Mesothelial cell of epicardium (in vitro differentiated cells): ENCODE results near the gene MIER3. TPM values are rescaled to one million over a fixed set of nuclear protein-coding genes. Genes with fewer than 3 reads are reported as not detected.

Experiments
- DNase-seq, 2 experiments: peaks; one replicate each; pipeline ENCODE4 v3.0.0; 2021; ENCODE audit warnings: low spot score in 2 of 2; ENCODE audit not compliant: unreplicated experiment in 2 of 2
- H3K27ac Mint-ChIP-seq: 2 replicates; pipeline ENCODE4 v1.8.0; 2021; ENCODE audit warnings: mixed read lengths
- H3K27me3 Mint-ChIP-seq: 2 replicates; pipeline ENCODE4 v1.8.0; 2021; ENCODE audit warnings: low read depth, mixed read lengths
- H3K36me3 Mint-ChIP-seq: 2 replicates; pipeline ENCODE4 v1.8.0; 2021; ENCODE audit warnings: mixed read lengths
- H3K4me1 Mint-ChIP-seq: 2 replicates; pipeline ENCODE4 v1.8.0; 2021; ENCODE audit warnings: mixed read lengths
- H3K4me3 Mint-ChIP-seq: 2 replicates; pipeline ENCODE4 v1.8.0; 2021; ENCODE audit warnings: mild to moderate bottlenecking, moderate library complexity, mixed read lengths
- H3K9me3 Mint-ChIP-seq: 2 replicates; pipeline ENCODE4 v1.8.0; 2021; ENCODE audit warnings: mixed read lengths
- CTCF ChIP-seq: fragments of 200-600 bp; sonication (generic); IDR thresholded peaks from one replicate; pipeline ENCODE4 v1.5.0; 2021; ENCODE audit warnings: antibody characterized with exemption; ENCODE audit not compliant: unreplicated experiment
- total RNA-seq: library from RNA; stranded (reverse); gene quantifications from 3 replicates; pipeline ENCODE4 v1.2.1, GENCODE V29; 2021

Gene MIER3
- total RNA-seq, 1 donor from 2014 or later, result 40.8 TPM

- Mint-ChIP-seq H3K27me3 (no peaks in the 10 kb centered on the region), H3K27ac (no peak overlapping the region), H3K4me3 (no peak overlapping the region), H3K36me3 (no peaks in the 10 kb centered on the region), H3K9me3 (peaks cover 5% of the 10 kb centered on the region), H3K4me1 (no peaks in the 10 kb centered on the region)
- no peak for DNase-seq
- TF ChIP-seq CTCF, result no peak
Observed at GRCh38 chr5:56973473-56973872, 21.6 kb upstream of the MIER3 start.

DNA sequence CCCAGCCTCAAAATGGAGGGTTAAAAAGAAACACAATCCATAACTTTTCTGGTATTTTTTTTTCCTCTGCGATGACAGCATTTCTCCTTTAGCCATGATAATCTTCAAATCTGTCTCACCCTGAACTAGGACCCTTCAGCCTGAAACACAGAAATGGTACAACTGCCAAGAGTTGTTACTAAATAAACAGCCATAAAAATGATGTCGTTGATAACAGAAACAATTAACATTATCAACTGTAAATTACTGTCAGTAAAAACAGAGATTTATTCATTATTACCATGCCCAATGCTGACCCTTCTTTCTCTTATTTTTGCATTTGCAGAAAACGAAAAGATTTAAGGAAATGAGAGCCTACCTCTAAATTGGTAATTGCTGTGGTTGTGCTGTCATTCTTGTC, 19.4 kb upstream of the MIER3 start:
- Mint-ChIP-seq H3K36me3 (no peaks in the 10 kb centered on the region), H3K9me3 (peaks cover 5% of the 10 kb centered on the region), H3K4me3 (no peak overlapping the region), H3K27ac (no peak overlapping the region), H3K27me3 (no peaks in the 10 kb centered on the region), H3K4me1 (no peaks in the 10 kb centered on the region)
- DNase-seq, result no peak
- TF ChIP-seq CTCF, result no peak

- H3K36me3 Mint-ChIP-seq, result no peaks in the 10 kb centered on the region
- TF ChIP-seq CTCF, result no peak
- H3K27ac Mint-ChIP-seq, result no peak overlapping the region
- no peak for DNase-seq
- peaks cover 4% of the 10 kb centered on the region for H3K9me3 Mint-ChIP-seq
- H3K27me3 Mint-ChIP-seq, result peaks cover 12% of the 10 kb centered on the region
- no peak overlapping the region for H3K4me3 Mint-ChIP-seq
- H3K4me1 Mint-ChIP-seq, result peaks cover 4% of the 10 kb centered on the region
Observed at GRCh38 chr5:56964173-56964572, 12.2 kb upstream of the MIER3 start.

GRCh38 chr5:56963246-56963645, 11.3 kb upstream of the MIER3 start:
- H3K9me3 Mint-ChIP-seq, result no peaks in the 10 kb centered on the region
- peaks cover 4% of the 10 kb centered on the region for H3K4me1 Mint-ChIP-seq
- H3K4me3 Mint-ChIP-seq, result no peak overlapping the region
- TF ChIP-seq CTCF, result no peak
- H3K27ac Mint-ChIP-seq, result no peak overlapping the region
- peaks cover 19% of the 10 kb centered on the region for H3K27me3 Mint-ChIP-seq
- H3K36me3 Mint-ChIP-seq, result no peaks in the 10 kb centered on the region
- DNase-seq, result no peak

DNA sequence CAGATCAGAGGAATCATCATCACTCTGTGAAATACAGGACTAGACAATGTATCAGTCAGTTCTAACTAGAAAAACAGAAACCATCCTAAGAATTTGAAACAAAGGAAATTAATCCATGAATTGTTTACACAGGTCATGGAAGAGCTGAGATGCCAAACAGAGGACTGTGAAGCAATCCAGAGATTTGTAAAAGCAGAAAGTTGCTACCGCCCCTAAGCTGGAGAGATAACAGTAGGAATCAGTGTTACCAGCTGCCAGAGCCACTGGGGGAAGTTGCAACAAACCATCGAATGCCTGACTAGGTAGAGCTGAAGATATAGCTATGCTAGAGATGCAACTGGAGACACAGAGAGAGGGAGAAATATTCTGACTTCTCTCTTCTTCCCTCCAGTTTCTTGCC, 10.4 kb upstream of the MIER3 start:
- no peak for TF ChIP-seq CTCF

DNA sequence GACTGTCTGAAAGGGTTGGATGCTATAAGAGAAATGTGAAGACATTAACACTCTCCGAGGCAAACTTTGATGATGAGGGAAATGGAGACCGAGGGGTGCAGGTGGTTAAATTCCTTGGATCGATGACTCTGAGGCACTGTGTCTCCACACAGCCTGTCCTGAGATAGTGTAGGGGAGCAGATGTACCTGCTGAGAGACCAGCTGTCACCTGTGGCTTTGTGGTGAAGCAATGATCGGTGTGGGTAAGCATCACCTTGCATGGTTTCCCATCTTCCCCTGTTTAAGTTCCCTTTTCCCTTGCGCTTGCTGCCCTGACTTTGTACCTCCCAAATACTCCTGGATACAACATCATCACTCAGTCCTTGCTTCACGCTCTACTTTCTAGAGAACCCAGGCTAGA, 9.8 kb upstream of the MIER3 start:
- Mint-ChIP-seq H3K27me3 (peaks cover 27% of the 10 kb centered on the region), H3K4me3 (no peak overlapping the region)
- TF ChIP-seq CTCF, result no peak

More for the DNA sequence above, 10.4 kb upstream of the MIER3 start:
- no peak overlapping the region for H3K27ac Mint-ChIP-seq
- DNase-seq, result no peak
- no peaks in the 10 kb centered on the region for H3K9me3 Mint-ChIP-seq
- H3K4me3 Mint-ChIP-seq, result no peak overlapping the region
- peaks cover 4% of the 10 kb centered on the region for H3K4me1 Mint-ChIP-seq
- H3K36me3 Mint-ChIP-seq, result no peaks in the 10 kb centered on the region
- H3K27me3 Mint-ChIP-seq, result peaks cover 27% of the 10 kb centered on the region

More for the DNA sequence above, 9.8 kb upstream of the MIER3 start:
- H3K27ac Mint-ChIP-seq, result no peak overlapping the region
- H3K4me1 Mint-ChIP-seq, result peaks cover 4% of the 10 kb centered on the region
- DNase-seq, result no peak
- no peaks in the 10 kb centered on the region for H3K36me3 Mint-ChIP-seq
- no peaks in the 10 kb centered on the region for H3K9me3 Mint-ChIP-seq
